Endometrium (tissue), 2 donors: Measurements from ENCODE around the gene PDE6H.

Experiments
- FAIRE-seq: peaks from 2 replicates; lab custom pipeline; 2012; peaks lifted over from hg19 to GRCh38; lab: Jason Lieb, UNC
- donor health status: control.
- donor health status: control.

Gene PDE6H

DNA sequence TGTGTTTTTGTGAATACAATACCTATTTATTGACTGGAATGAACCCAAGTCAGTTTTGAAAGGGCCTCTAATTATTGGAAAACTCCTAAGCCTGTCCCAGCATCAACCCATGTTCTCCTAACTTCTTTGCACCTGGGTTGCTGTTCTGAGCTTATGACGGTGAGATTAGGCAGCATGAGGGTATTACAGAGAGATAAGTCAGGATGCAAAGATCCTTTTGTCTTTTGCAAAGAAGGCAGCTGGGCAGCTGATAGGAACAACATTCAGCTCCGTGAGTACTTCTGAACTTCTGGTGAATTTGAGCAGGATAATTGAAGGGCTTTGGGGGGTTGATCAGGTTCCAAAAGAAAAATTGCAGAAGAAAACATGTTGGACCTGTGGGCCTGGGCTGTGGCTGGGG is at the start of gene PDE6H:
TSS of gene PDE6H (plus strand) at position 227 of the 400 bp plus-strand sequence. CDS start 4,971 bp downstream, outside the sequence.
- FAIRE-seq = no peak

DNA sequence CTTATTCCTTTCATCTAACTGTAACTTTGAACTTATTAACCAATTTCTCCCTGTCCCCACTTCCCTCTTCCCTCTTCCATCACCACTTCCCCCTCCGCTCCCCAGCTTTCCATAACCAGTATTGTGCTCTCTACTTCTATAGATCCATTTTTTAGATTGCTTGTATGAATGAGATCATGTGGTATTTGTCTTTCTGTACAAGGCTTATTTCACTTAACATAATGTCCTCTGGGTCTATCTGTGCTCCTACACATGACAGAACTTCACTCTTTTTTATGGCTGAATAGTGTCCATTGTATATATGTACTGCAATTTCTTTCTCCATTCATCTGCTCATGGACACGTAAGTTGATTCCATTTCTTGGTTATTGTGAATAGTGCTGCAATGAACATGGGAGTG is 48.9 kb upstream of the PDE6H start:
- no peak for FAIRE-seq

DNA sequence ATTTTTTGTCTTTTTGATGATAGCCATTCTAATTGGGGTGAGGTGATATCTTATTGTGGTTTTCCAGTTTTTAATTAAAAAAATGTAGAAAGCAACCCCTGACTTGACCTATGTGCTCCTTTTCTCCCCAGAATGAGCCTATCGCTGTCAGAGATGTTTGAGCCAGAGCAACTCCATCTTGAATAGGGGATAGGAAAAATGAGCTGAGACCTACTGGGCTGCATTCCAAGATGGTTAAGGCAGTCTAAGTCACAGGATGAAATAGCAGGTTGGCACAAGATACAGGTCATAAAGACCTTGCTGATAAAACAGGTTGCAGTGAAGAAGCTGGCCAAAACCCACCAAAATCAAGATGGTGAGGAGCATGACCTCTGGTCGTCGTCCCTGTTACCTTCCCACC is 48.3 kb upstream of the PDE6H start:
- FAIRE-seq = no peak

DNA sequence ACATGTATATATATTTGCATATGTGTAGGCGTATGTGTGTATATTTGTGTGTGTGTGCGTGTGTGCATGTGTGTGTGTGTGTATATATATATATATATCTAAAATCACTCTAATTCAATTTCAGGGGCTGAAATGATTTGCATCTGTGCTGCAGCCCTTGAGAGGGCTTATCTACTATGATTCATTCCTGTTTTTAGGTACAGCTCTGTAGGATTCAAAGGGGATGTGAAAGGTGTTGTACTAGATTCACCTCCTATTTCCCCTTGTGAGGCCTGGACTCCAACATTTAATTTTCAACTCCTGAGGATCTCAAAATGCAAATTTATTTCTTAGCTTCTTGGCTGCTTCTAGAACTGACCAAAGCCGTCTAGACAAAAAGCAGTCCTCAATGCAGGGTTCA is 45.6 kb upstream of the PDE6H start:
- FAIRE-seq = no peak

DNA sequence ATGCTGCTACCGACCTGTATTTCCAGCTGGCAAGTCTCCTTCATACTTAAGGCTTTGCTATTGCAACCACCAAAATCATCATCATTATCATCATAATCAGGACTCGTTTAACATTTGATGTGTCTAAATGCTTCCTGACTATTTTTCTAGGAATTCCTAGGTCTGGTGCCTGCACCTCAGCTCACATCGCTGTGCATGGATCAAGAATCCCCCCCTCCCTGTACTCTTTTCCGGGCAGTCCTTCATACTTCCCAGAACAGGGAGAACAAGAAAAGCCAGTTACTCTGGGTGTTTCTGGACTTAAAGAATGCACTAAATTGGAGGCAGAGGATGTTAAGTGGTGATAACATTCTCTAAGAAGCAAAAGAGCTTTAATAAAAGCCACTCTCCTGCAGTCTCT is 43.9 kb upstream of the PDE6H start:
- peak; percentile 86 for FAIRE-seq

DNA sequence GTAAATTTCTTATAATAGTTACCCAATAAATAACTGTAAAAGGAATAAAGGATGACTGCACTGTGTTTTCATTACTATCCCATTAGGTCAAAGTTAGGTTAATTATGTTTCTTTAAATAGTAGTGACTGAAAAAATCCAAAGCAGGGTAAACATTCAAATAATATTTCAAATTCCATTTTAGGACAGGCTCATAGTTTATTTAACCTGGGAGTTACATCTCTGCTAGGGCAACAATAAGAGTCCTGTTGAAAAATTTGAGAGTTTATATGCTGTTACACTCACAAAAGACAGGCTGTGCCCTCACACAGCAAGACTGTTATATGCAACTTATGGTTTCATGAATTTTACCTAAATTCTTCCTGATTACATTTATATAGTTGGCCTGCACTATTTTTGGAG is 42.5 kb upstream of the PDE6H start:
- peak; percentile 96 for FAIRE-seq

DNA sequence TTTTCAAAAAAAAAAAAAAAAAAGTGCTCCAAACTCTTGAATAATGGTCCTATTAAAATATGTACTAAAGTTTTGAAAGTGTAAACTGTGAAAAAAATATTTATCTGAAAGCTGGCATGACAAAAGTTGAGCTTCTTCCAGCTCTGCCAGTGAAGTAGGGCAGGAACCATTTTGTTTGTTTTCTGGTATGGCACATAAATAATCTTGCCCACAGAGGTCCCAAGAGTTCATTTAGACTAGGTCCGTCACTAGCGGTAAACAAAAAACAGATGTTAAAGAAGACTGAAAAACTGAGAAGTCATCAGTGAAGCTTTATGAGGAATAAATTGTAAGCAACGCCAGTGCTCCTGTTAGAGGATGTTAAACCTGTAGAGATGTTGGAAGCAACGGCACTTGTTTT is 41.5 kb upstream of the PDE6H start:
- peak; percentile 41 for FAIRE-seq

DNA sequence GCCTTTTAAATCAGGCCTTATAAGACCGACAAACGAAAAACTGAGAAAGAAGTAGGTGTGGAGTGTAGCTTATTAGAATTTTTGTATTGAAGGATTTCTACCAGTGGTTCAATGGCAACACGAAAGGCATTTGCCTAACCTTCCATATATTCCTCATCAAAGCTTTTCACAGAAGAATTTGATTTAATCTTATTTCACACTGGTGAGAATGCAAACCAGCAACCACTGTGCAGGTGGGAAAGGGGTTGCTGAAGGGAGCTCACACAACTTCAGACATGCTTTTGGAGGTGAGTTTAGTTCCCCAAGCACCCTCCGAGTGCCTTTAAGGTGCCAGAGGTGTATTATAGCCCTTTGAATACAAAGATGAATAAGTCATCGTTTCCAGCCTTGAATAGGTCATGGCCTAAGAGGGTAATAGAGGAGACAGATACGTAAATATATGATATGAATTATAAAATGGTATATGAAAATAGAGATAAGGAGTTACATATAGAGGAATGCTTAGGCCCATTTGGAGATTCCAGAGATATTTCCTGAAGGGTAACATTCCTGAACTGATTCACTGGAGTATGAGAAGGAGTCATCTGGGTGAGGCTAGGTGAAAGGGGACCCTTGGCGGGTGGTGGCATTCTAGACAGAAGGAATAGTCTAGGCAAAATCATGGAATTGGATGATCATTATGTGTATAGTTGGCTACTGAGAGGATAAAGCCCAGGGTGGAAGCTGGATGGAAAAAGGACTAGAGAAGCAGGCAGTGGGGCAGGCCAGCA is 40.9 kb upstream of the PDE6H start:
- no peak for FAIRE-seq

DNA sequence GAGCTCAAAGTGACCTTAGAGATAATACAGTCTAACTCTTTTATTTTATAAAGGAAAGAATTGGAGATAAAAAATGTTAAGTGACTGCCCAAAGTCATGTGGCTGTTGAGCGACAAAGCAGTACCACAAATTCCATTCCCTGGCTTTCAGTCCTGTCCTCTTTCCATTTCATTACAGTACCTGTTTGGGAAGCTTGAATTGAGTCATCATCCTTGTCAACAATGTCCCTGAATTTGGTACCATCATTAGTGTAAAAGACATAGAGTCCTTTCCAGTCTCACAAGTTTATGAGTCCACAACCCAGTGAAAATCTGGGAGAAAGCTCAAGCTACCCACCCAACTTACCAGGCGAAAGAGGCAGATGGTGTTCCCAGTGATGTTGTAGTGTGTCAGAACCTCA is 38.3 kb upstream of the PDE6H start:
- FAIRE-seq = no peak

DNA sequence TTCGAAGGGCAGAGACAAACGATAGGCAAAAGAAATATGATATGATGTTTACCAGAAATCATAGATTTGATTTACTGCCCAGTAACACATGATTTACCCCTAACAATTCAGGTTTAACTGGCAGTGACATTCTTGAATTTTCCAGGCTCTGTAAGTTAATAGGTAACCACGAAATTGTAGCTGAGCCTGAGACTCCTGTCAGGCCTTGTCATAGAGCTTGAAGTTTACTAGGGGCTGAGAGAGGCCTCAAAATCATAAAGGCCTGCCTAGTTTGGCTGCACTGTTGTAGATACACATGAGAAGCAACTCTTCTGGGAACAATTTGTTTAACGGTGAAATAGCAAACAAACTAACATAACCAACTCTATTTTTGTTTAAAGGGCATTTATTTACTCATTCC is 37.8 kb upstream of the PDE6H start:
- FAIRE-seq = peak; percentile 96

DNA sequence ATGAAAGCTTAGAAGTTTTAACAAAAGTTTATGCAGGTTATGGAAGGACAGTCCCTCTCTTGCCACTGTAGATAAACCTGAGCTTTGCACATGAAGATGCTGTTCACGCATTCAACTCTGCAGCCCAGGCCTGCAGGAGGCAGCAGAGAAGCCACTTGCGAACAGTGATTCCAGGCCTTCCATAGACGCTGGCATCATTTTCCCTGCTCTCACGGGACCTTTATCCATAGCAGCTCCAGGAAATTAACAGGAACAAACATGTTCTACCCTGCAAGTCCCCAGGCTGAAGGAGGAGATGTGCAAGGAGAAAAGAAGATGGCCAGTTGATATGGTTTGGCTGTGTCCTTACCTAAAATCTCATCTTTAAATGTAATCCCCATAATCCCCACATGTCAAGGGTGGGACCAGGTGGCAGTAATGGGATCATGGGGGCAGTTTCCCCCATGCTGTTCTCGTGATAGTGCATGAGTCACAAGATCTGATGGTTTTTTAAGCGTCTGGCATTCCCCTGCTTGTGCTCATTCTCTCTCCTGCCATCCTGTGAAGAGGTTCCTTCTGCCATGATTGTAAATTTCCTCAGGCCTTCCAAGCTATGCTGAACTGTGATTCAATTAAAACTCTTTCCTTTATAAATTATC is 36.5 kb upstream of the PDE6H start:
- no peak for FAIRE-seq

DNA sequence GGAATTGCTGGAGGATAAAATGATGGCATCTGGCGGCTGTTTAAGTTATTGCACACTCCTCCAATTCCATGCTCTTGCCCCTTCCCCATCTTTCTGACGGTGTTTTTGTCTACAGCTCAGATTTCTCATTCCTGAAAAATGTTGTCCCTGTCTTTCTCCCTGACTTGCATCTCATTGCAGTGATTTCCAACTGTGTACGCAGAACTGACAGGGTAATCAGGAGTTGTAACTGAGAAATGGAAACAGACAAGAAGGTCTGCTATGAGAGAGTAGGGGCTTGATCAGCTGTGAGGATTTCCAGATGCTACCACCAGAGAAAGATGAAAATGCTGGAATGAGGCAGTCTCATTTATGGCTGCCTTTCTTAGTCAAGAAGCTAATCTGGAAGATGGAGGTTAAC is 35.8 kb upstream of the PDE6H start:
- no peak for FAIRE-seq

DNA sequence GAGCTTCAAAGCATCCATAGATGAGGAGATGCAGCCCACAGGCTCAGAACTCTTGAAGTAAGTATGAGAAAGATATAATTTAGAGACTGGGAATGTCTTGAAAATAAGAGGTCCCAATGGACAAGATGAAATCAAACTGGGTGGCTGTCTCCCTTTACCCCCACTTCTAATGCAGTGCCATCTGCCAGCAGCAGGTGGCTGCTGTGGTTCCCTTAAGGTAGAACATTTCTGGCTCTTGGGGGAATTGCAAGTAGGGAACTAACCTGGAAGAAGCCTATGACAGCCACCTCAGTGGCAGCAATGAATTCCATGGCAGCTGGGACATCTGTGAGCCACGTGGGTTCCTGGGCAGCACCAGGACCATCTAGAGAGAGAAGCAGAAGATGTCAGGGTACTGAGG is 35.2 kb upstream of the PDE6H start:
- no peak for FAIRE-seq

DNA sequence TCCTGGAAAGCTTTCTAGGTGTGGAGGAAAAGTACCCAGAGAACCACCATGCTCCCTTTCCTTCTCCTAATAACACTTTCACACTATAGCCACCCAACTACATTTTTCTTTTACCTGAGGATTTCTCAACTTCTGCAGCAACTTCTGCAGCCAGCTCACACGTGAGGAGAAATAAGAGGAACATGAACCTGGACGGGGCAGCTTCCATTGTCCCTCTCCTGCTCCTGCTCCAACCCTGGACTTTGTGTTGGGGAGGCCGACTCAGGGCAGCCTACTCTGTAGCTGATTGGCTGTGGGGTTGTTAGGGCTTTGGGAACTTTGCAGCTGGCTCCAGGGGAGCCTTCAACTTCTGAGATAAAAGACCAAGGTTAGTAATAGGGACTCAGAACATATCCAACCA is 34.5 kb upstream of the PDE6H start, which contains the start of gene ERP27:
TSS of gene ERP27 (minus strand) at position 237 of the 400 bp plus-strand sequence. CDS start at position 208, 29 bp downstream.
- FAIRE-seq = no peak

DNA sequence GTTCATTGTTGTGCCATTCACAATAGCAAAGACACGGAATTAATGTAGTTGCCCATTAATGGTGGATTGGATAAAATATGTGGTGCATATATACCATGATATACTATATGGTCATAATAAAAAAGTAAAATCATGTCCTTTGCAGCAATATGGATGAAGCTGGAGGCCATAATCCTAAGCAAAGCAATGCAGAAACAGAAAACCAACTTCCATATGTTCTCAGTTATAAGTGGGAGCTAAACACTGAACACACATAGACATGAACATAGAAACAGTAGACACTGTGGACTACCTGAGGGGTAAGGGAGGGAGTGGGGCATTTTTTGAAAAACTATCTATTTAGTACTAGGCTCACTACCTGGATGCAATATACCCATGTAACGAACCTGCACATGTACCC is 31.5 kb upstream of the PDE6H start:
- no peak for FAIRE-seq

DNA sequence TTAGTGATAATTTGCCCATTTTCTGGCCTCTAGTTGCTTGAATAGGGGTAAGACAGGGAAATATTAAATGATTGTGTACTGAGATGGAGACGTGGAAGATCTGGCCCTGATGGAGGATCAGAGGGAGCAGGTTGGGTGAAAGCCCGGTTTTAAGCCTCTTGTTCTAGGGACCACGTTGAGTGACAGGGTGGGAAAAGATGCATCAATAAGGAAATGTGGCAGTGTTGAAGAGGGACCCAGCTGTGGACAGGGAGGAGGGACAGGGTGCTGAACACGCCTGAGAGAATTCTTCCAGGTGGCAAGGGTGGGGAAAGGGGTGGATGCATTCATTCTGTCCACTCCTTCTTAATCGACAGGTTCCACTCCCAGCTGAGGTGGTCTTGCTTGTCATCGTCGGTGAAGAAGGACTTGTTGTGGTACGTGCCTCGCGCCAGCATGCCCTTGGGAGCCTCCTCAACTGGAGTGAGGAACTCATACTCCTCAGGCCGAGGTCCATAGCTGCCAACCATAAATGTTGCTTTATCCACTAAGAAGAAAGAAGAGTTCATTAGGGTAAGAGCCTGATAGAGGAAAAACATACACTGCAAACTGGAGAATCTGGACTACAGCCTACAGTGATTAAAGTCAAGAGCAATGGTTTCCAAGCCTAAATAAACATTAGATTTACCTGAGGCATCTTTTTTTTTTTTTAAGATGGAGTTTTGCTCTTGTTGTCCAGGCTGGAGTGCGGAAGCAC is 30.5 kb upstream of the PDE6H start:
- no peak for FAIRE-seq

DNA sequence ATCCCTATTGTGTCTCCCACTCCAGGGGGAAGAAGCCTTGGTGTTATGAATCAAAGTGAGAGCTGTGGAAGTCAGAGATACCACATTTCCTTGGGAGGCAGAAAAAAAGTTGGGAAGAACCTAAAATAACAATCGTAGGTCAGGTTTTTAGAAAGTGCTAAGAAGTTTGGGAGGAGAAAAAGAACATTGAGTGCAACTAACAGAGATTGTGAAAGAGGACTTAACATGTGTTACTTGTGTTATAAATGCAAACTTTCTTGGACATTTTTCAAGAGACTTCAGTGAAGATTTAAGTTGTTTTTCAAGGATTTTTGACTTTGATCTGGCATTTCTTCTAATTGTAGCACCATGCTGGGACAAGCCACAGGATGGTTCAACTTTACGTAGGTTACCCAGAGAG is 26.7 kb upstream of the PDE6H start:
- FAIRE-seq = no peak

DNA sequence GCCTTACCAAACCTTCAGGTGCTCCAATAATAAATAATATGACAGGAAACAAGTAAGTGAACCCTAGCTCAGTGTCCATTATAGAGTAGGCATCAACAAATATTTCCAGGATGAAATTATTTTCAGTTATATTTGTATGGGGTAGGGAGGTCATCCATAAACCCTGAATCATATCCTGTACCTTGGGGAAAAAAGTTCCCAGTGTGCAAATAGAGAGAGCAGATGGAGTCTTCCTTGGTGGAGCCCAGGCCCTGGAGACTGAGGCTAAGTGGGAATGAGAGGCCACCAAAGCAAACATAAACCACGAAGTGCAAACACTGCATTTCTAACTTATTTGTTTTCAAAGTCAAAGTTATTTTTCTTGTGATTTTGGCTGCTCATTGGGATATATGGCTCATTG is 26.0 kb upstream of the PDE6H start:
- no peak for FAIRE-seq

DNA sequence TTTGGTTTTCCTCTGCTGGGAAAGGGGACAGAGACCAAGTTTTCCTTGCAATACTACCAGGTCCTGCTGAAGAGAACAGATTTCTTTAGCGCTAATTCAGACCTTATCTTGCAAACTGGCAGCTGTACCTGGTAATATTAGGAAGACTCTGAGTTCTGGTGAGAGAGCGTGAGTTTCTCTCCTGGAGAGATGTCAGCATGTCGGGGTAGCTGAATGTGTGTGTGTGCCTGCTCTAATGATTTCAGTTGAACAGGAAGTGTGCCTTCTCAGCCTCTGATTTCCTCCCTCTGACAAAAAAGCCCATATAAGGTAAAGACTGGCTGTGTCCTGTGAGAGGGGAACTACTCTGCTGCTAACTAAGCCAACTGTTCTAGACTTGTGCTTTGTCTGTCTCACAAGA is 24.2 kb upstream of the PDE6H start:
- peak; percentile 84 for FAIRE-seq

DNA sequence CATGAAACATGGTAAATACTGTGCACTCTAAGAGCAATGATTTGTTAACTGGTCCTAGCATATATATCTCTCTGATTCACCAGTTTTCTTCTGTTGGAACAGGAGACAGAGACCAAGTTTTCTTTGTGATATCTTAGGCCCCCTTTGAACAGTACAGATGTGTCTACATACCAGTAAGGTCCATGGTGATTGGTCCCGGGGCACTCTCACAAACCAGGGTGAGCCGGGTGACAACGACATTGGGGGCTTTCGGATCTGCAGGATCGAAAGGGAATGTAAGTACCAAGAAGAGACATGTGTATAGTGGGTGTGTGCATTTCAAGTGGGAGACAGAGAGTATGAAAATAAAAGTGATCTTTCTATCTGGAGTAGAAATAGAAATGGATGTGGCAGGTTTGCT is 23.2 kb upstream of the PDE6H start:
- no peak for FAIRE-seq

DNA sequence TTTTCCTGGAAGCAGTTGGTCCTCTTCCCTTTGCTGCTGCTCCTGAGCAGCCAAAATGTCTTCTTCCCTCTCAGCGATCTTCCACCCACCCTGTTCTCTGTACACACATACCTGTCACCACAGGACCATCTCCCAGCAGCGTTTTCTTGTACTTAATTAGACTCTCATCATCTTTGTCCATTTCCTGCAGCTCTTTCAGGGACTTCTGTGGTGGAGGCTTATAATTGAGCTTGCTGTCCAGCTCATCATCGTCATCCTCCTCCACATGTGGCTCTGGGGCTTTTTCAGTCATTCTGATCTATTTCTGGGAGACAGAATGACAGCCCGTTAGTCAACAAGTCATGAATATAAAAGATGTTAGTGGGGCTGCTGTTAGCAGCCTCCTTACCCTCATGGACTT is 22.4 kb upstream of the PDE6H start:
- FAIRE-seq = no peak

DNA sequence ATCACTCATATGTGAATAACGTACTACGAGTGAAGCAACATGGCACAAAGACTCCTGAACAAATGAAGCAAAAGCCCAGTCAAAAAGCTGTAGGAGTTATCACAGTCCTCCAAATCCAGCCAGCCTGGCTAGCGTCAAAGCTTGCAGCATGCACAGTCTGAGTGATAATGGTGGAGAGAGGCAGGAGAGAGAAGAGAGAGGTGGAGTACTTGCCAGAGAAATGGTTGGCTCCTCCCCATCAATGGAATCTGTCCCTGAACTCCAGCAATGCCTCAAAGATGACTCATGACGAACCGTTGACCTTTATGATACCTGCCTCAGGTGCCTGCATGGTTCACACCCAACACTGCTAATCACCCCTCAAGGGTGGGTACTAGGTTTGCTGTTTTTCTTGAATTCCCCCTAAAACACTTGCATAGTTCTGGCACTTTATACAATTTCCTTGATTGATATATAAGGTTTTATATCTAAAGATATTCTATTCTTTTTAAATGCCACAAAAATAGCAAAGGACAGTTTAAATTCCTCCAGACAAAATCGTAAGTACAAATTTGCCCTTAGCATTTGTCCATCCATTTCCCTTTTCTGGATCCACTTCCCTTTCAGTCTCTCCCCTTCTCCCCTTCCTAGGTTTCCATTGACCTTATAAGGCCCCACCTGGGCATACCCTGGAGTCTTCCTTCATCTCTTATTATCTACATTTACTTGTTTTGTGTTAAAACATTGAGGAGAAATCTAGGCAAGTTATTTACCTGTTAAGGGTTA is 21.7 kb upstream of the PDE6H start:
- no peak for FAIRE-seq
